H4 (cell line): ENCODE results near the gene JUP. TPM values are rescaled to one million over a fixed set of nuclear protein-coding genes. Genes with fewer than 3 reads are reported as not detected.
A peak's percentile ranks its signal among the peaks of the same experiment; 100 is the strongest.

Experiments used
- DNase-seq: peaks from one replicate; pipeline ENCODE4 v3.0.0-alpha.2; 2015; ENCODE audit warnings: low spot score
- total RNA-seq: library from RNA; depleted of rRNA; stranded (reverse); fragments of >200 nt; shearing (Covaris generic); gene quantifications from 2 replicates; pipeline ENCODE4 v1.2.3, GENCODE V29; 2014; rRNA removed

Gene JUP
- total RNA-seq, 1 experiment from 2014 or later, result 5.9 TPM

DNA sequence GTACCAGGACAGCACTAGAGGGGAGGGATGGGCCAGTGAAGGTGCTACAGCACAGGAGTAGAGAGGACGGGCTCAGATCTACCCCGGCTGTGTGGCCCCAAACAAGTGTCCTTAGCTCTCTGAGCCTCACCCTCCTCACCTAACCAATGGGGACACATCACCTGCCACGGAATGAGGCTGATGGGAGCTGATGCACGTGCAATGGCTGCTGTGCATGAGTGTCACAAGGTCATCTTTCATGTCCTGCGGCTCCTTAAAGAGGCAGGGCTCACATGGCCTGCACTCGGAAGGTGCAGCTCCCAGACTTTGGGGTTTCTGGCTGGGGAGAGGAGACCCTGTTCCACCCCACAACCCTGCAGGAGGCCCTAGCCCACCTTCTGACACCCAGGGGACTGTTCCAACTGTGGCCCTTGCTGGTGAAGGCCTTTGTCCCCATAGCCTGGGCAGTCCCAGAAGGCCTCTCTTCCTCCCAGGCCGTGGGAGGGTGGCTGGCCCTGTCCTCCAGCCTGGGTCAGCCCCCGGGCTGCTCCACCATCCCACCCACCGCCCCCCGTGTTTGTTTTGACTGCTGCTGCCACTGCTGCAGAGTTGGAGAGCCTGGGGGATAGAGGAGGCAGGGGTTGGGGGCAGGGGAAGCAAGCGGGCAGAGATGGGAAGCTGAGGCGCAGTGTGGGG lies 62.6 kb downstream of the JUP start:
- no peak for DNase-seq

DNA sequence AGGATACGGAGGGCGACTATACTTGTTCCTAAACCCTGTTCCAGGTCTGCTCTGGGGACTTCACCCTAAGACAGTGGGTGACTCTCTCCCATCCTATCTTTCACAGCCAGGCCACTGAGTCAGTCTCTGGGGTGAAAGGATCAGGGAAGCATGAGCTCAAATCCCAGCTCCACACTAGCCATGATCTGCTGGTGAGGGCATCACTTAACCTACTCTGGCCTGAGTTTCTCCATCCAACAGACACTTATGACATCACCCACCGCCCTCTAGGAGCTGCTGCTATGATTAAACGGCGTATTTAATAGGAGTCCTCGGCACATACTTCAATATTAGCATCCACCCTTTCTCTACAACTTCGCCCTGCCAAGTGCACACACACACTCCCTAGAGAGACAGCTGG lies 64.3 kb downstream of the JUP start:
- no peak for DNase-seq

GRCh38 chr17:41718287-41718645 lies 68.2 kb downstream of the JUP start:
- no peak for DNase-seq

DNA sequence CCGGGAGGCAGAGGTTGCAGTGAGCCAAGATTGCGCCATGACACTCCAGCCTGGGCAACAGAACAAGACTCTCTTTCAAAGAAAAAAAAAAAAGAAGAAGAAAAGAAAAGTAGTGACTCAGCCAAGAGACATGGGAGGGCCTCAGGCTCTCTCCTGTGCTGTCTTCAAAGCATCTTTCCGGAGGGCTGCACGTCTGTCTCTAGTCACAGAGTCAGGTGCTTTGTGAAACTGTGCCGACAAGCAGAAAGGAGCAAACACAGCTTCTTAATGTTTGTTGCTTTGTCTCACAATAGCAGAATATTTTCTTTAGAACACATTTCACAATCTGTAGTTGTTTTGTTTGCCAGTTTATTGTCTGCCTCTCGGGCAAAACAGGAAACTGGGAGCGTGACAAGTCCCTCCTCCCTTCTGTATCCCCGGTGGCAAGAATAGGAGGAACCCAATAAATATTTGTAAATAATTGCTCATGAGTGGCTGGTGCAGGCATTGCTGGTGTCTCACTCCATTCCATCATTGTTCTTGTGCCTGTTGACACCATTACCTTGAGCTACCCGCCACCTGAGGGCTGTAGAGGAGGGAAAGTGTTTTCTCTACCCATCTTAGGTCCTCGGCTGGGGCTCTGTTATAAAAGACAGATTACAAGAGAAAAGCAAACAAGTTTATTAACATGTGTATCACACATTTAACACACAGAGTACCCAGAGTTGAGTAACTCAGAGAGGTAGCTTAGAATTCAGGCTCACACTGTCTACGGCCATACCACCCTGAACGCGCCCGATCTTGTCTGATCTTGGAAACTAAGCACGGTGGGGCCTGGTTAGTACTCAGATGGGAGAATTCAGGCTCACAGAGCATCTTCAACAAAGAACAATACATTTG lies 68.9 kb downstream of the JUP start:
- DNase-seq, result no peak

DNA sequence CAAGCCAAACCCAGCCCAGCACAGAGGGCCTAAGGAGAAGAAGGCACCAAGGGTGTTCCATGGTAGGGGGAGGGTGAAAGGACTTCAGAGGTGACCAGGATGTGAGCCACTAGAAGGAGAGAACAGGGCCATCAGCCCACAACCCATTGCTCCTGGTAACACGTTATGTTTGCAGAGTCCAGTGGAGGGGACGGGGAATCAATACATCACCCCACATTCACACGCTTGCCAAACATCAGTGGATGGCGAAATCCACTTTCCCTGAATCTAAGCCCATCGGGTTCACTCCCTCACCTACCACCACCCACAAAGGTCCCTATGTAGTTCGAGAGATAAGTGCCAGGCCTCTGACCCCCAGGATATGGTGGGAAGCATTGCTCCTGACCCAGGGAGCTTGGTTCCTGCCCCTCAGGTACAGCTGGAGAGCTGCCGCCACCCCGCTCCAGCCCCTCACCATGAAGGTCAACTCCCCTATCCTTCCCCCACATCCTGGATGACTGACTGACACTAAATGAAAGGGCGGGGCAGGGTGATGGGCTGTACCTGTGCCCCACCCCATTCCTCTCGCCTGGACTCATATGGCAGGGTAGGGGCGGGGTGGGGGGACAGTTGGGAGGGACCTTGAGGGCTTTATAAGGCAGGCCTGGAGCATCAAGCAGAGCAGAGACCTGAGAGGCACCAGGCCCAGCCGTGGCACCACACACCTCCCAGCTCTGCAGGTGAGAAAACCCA lies 74.7 kb downstream of the JUP start, which contains the start of gene GAST:
TSS of gene GAST (plus strand) at position 663 of the 732 bp plus-strand sequence. CDS start 3,106 bp downstream, outside the sequence.
- no peak for DNase-seq

GRCh38 chr17:41710472-41711090 lies 75.9 kb downstream of the JUP start:
- peak; percentile 58 for DNase-seq

GRCh38 chr17:41707803-41708669 lies 78.5 kb downstream of the JUP start:
- DNase-seq, result no peak

DNA sequence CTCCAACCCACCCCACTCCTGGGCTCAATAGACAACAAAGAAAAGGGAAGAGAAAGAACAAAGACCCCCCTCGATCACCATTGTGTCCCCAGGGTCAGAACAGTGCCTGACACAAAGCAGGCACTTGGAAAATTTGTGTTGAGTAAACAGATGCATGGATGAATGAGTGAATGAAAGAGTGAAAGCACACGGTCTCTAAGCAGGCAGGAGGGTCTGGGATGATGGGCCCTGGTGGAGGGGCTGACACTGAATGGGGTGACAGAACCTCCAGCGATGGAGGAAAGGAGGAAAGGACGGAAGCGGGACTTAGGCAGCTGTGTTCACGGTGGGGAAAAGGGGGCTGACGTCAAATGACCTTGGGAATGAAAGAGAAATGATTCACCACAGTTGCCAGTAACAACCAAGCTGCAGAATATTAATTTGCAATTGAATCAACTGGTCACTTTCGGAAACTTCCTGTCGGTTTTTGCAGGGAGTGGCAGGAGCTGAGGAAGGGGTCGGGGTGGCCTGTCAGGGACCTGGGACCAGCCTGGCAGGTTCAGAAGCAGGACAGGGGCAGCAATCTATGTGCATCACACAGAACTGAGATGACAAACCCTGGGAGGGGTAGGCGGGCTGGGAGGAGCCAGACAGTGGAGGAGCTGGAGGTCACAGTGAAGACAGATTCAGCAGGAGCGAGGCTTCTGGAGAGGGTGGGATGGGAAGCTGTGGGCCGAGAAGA lies 81.1 kb downstream of the JUP start:
- DNase-seq, result no peak

Other genes with a start within 250 kb of the JUP start
- gene KRT9, start 214.7 kb downstream of the JUP start, total RNA-seq, result not detected in 2 replicates
- not detected in 2 replicates for gene KRT14, start 199.8 kb downstream of the JUP start, total RNA-seq
- 2.5 and 3.2 TPM in 2 replicates for gene KRT16, start 173.9 kb downstream of the JUP start, total RNA-seq
- 81.4 and 83.8 TPM in 2 replicates for gene KRT17, start 162.1 kb downstream of the JUP start, total RNA-seq
- gene EIF1, start 97.8 kb downstream of the JUP start, total RNA-seq, result 86.6 and 90.0 TPM in 2 replicates
- gene GAST, start 74.4 kb downstream of the JUP start, total RNA-seq, result not detected in 2 replicates
- 0.06 TPM in 1 of 2 replicates, not detected in the other for gene HAP1, start 52.1 kb downstream of the JUP start, total RNA-seq
- 53.6 and 57.5 TPM in 2 replicates for gene P3H4, start 25.2 kb upstream of the JUP start, total RNA-seq
- 90.7 and 91.9 TPM in 2 replicates for gene FKBP10, start 26.3 kb upstream of the JUP start, total RNA-seq
- 86.8 and 88.0 TPM in 2 replicates for gene NT5C3B, start 49.5 kb upstream of the JUP start, total RNA-seq
- gene KLHL10, start 51.1 kb upstream of the JUP start, total RNA-seq, result not detected in 2 replicates
- gene KLHL11, start 78.7 kb upstream of the JUP start, total RNA-seq, result 14.2 and 14.3 TPM in 2 replicates
- gene ACLY, start 132.2 kb upstream of the JUP start, total RNA-seq, result 98.9 and 101 TPM in 2 replicates
- 1.2 and 1.4 TPM in 2 replicates for gene ODAD4, start 143.9 kb upstream of the JUP start, total RNA-seq
- gene CNP, start 180.1 kb upstream of the JUP start, total RNA-seq, result 47.5 and 64.8 TPM in 2 replicates
- 86.7 and 109 TPM in 2 replicates for gene DNAJC7, start 230.7 kb upstream of the JUP start, total RNA-seq
- gene NKIRAS2, start 233.4 kb upstream of the JUP start, total RNA-seq, result 23.9 and 36.9 TPM in 2 replicates